Activated naive CD4-positive, alpha-beta T cell treated with anti-CD3 and anti-CD28 coated beads, Interleukin-2, amount 10 ng/mL, durations not matched to agents 7 days and 5 days (primary cell): Measurements from ENCODE around the gene PPP1R14D.

Source experiments
- CTCF ChIA-PET: fragments of 350-600 bp; sonication (Branson Sonifier 250); formaldehyde crosslinking; loops from one replicate; lab custom pipeline; 2021; ENCODE audit warnings: antibody characterized with exemption; lab: Charles Lee
- DNase-seq: peaks from one replicate; pipeline ENCODE4 v3.0.0-alpha.2; 2020
- H3K27ac Mint-ChIP-seq: one replicate; pipeline ENCODE4 v1.8.0; 2021; ENCODE audit warnings: mild to moderate bottlenecking, moderate library complexity, mixed read lengths
- H3K27me3 Mint-ChIP-seq: one replicate; pipeline ENCODE4 v1.8.0; 2021; ENCODE audit warnings: mild to moderate bottlenecking, mixed read lengths
- H3K36me3 Mint-ChIP-seq: one replicate; pipeline ENCODE4 v1.8.0; 2021; ENCODE audit warnings: mixed read lengths
- H3K4me1 Mint-ChIP-seq: one replicate; pipeline ENCODE4 v1.8.0; 2021; ENCODE audit warnings: mixed read lengths
- H3K4me3 Mint-ChIP-seq: one replicate; pipeline ENCODE4 v1.8.0; 2021; ENCODE audit warnings: mild to moderate bottlenecking, moderate library complexity, mixed read lengths
- H3K9me3 Mint-ChIP-seq: one replicate; pipeline ENCODE4 v1.8.0; 2021; ENCODE audit warnings: mixed read lengths

The PPP1R14D gene

GRCh38 chr15:40823572-40824343 is 4.8 kb downstream of the PPP1R14D start:
- Mint-ChIP-seq H3K4me3 (no peak overlapping the region), H3K27me3 (peaks cover 30% of the 10 kb centered on the region), H3K27ac (no peak overlapping the region), H3K4me1 (no peaks in the 10 kb centered on the region), H3K9me3 (no peaks in the 10 kb centered on the region), H3K36me3 (no peaks in the 10 kb centered on the region)
- CTCF ChIA-PET, result no interaction called here
- DNase-seq, result no peak

- Mint-ChIP-seq H3K27me3 (peaks cover 16% of the 10 kb centered on the region), H3K4me1 (no peaks in the 10 kb centered on the region), H3K9me3 (no peaks in the 10 kb centered on the region), H3K4me3 (no peak overlapping the region), H3K36me3 (no peaks in the 10 kb centered on the region), H3K27ac (no peak overlapping the region)
- DNase-seq, result no peak
- CTCF ChIA-PET, result no interaction called here
These were observed 7.3 kb downstream of the PPP1R14D start for GRCh38 chr15:40821195-40821594.

- Mint-ChIP-seq H3K36me3 (peaks cover 6% of the 10 kb centered on the region), H3K27ac (no peak overlapping the region), H3K4me1 (no peaks in the 10 kb centered on the region), H3K4me3 (no peak overlapping the region), H3K27me3 (no peaks in the 10 kb centered on the region), H3K9me3 (no peaks in the 10 kb centered on the region)
- CTCF ChIA-PET, result no interaction called here
- no peak for DNase-seq
These were observed 9.5 kb downstream of the PPP1R14D start for GRCh38 chr15:40819048-40819447.

- DNase-seq, result no peak
- Mint-ChIP-seq H3K4me1 (no peaks in the 10 kb centered on the region), H3K27me3 (no peaks in the 10 kb centered on the region), H3K36me3 (peaks cover 13% of the 10 kb centered on the region), H3K4me3 (no peak overlapping the region), H3K9me3 (no peaks in the 10 kb centered on the region), H3K27ac (no peak overlapping the region)
- CTCF ChIA-PET, result interaction anchor here (1.4 kb wide), 1 partner anchor 207 kb away, joined by 3 read pairs; no protein-coding TSS in a partner anchor
These were observed 13.3 kb downstream of the PPP1R14D start for GRCh38 chr15:40815042-40815698.

- CTCF ChIA-PET, result interaction anchor here (1.2 to 1.4 kb wide), 2 partner anchors 45 to 82 kb away, joined by 3 to 4 read pairs; partner anchors contain the start of gene VPS18
- Mint-ChIP-seq H3K4me1 (peaks cover 12% of the 10 kb centered on the region), H3K4me3 (no peak overlapping the region), H3K27me3 (no peaks in the 10 kb centered on the region), H3K9me3 (no peaks in the 10 kb centered on the region), H3K36me3 (peaks cover 14% of the 10 kb centered on the region), H3K27ac (no peak overlapping the region)
- DNase-seq, result no peak
These were observed 15.6 kb downstream of the PPP1R14D start for GRCh38 chr15:40812721-40813425.

GRCh38 chr15:40808861-40809450 is 19.6 kb downstream of the PPP1R14D start:
- CTCF ChIA-PET, result interaction anchor here (1.1 to 1.2 kb wide), 2 partner anchors 83 to 85 kb away, joined by 3 read pairs; no protein-coding TSS in a partner anchor
- H3K36me3 Mint-ChIP-seq, result peaks cover 13% of the 10 kb centered on the region
- no peaks in the 10 kb centered on the region for H3K9me3 Mint-ChIP-seq
- H3K4me3 Mint-ChIP-seq, result peak overlapping the region; percentile 97
- no peak for DNase-seq
- H3K27me3 Mint-ChIP-seq, result no peaks in the 10 kb centered on the region
- peaks cover 27% of the 10 kb centered on the region for H3K4me1 Mint-ChIP-seq
- H3K27ac Mint-ChIP-seq, result no peak overlapping the region

GRCh38 chr15:40807888-40808461 is 20.5 kb downstream of the PPP1R14D start:
- CTCF ChIA-PET, result no interaction called here
- H3K4me3 Mint-ChIP-seq, result peak overlapping the region; percentile 97
- peaks cover 32% of the 10 kb centered on the region for H3K4me1 Mint-ChIP-seq
- DNase-seq, result no peak
- H3K27me3 Mint-ChIP-seq, result no peaks in the 10 kb centered on the region
- H3K27ac Mint-ChIP-seq, result no peak overlapping the region
- no peaks in the 10 kb centered on the region for H3K9me3 Mint-ChIP-seq
- peaks cover 13% of the 10 kb centered on the region for H3K36me3 Mint-ChIP-seq

GRCh38 chr15:40807028-40807887 is 21.2 kb downstream of the PPP1R14D start, which contains the start of the genes DNAJC17 and ZFYVE19:
Gene DNAJC17 (minus strand): TSS chr15:40807473. CDS start chr15:40807446, 27 bp downstream.
Gene ZFYVE19 (plus strand): TSS chr15:40807089. CDS start chr15:40807590, 501 bp downstream.
- CTCF ChIA-PET, result interaction anchor here (0.7 kb wide), 1 partner anchor 87 kb away, joined by 3 read pairs; the partner anchor contains the start of gene VPS18
- Mint-ChIP-seq H3K4me1 (peaks cover 32% of the 10 kb centered on the region), H3K27me3 (no peaks in the 10 kb centered on the region), H3K9me3 (no peaks in the 10 kb centered on the region), H3K4me3 (peak within 1 kb of the TSS; percentile 97), H3K27ac (peak within 1 kb of the TSS; percentile 99), H3K36me3 (peaks cover 13% of the 10 kb centered on the region)
- DNase-seq, result peak; percentile 97

GRCh38 chr15:40806672-40807027 is 21.9 kb downstream of the PPP1R14D start:
- no peak for DNase-seq
- H3K4me1 Mint-ChIP-seq, result peaks cover 35% of the 10 kb centered on the region
- H3K27ac Mint-ChIP-seq, result peak overlapping the region; percentile 99
- no peaks in the 10 kb centered on the region for H3K27me3 Mint-ChIP-seq
- peak overlapping the region; percentile 97 for H3K4me3 Mint-ChIP-seq
- H3K36me3 Mint-ChIP-seq, result peaks cover 16% of the 10 kb centered on the region
- CTCF ChIA-PET, result interaction anchor here (0.7 kb wide), 2 partner anchors 22 to 87 kb away, joined by 3 read pairs; partner anchors contain the start of gene VPS18
- no peaks in the 10 kb centered on the region for H3K9me3 Mint-ChIP-seq

GRCh38 chr15:40803688-40804087 is 24.8 kb downstream of the PPP1R14D start:
- Mint-ChIP-seq H3K27me3 (no peaks in the 10 kb centered on the region), H3K36me3 (peaks cover 24% of the 10 kb centered on the region), H3K27ac (no peak overlapping the region), H3K9me3 (no peaks in the 10 kb centered on the region), H3K4me1 (peaks cover 35% of the 10 kb centered on the region), H3K4me3 (no peak overlapping the region)
- DNase-seq, result no peak
- CTCF ChIA-PET, result interaction anchor here (1.6 kb wide), 1 partner anchor 21 kb away, joined by 6 read pairs; no protein-coding TSS in a partner anchor

GRCh38 chr15:40803076-40803475 is 25.4 kb downstream of the PPP1R14D start:
- H3K9me3 Mint-ChIP-seq, result no peaks in the 10 kb centered on the region
- no peak overlapping the region for H3K27ac Mint-ChIP-seq
- H3K36me3 Mint-ChIP-seq, result peaks cover 29% of the 10 kb centered on the region
- H3K4me1 Mint-ChIP-seq, result peaks cover 31% of the 10 kb centered on the region
- no peak for DNase-seq
- H3K27me3 Mint-ChIP-seq, result no peaks in the 10 kb centered on the region
- no peak overlapping the region for H3K4me3 Mint-ChIP-seq
- CTCF ChIA-PET, result interaction anchor here (1.6 kb wide), 1 partner anchor 21 kb away, joined by 6 read pairs; no protein-coding TSS in a partner anchor

- peaks cover 25% of the 10 kb centered on the region for H3K36me3 Mint-ChIP-seq
- no peak overlapping the region for H3K4me3 Mint-ChIP-seq
- no peaks in the 10 kb centered on the region for H3K9me3 Mint-ChIP-seq
- no peaks in the 10 kb centered on the region for H3K27me3 Mint-ChIP-seq
- H3K27ac Mint-ChIP-seq, result no peak overlapping the region
- H3K4me1 Mint-ChIP-seq, result peaks cover 20% of the 10 kb centered on the region
- CTCF ChIA-PET, result no interaction called here
- no peak for DNase-seq
These were observed 29.0 kb downstream of the PPP1R14D start for GRCh38 chr15:40799523-40799922.
